Large intestine (tissue), 3 donors: ENCODE results near the gene CCM2. TPM values are rescaled to one million over a fixed set of nuclear protein-coding genes. Genes with fewer than 3 reads are reported as not detected.

ENCODE experiments used
- DNase-seq, 2 donors: peaks; one replicate each; pipeline versions ENCODE4 v3.0.0 to v3.0.0-alpha.2; 2013
- H3K27ac ChIP-seq: one replicate; pipeline ENCODE4 v1.5.1; 2013; ENCODE audit warnings: low read length
- H3K27me3 ChIP-seq: 2 replicates; pipeline ENCODE4 v1.6.1; 2013; ENCODE audit warnings: low read length; ENCODE audit not compliant: control insufficient read depth, insufficient read depth
- H3K36me3 ChIP-seq: 2 replicates; pipeline ENCODE4 v1.6.1; 2013; ENCODE audit warnings: low read length; ENCODE audit not compliant: control insufficient read depth, insufficient read depth
- H3K4me1 ChIP-seq: one replicate; pipeline ENCODE4 v1.6.1; 2013; ENCODE audit warnings: low read length; ENCODE audit not compliant: control insufficient read depth, insufficient read depth
- H3K4me3 ChIP-seq: one replicate; pipeline ENCODE4 v1.5.1; 2013; ENCODE audit warnings: low read length
- H3K9me3 ChIP-seq: one replicate; pipeline ENCODE4 v1.6.1; 2013; ENCODE audit warnings: mild to moderate bottlenecking, low read depth, low read length, moderate library complexity; ENCODE audit not compliant: control insufficient read depth
- WGBS: methylation state at CpG from one replicate; pipeline ENCODE4 v1.1.5; 2013; ENCODE audit warnings: low lambda C conversion rate; ENCODE audit not compliant: insufficient coverage; 5-methylcytosine and 5-hydroxymethylcytosine counted together
- polyA plus RNA-seq: library from polyadenylated mRNA; unstranded; fragments of 120-200 nt; gene quantifications from one replicate; pipeline ENCODE4 v1.2.1, GENCODE V29; 2013

The CCM2 gene
- polyA plus RNA-seq, 1 donor = 19.5 TPM

GRCh38 chr7:45089341-45089891, 89.4 kb downstream of the CCM2 start:
- peaks cover 15% of the 10 kb centered on the region for H3K27me3 ChIP-seq
- WGBS = 40% methylated on average over 1 of the region's 22 CpGs
- H3K36me3 ChIP-seq = no peaks in the 10 kb centered on the region
- H3K9me3 ChIP-seq = no peaks in the 10 kb centered on the region
- peak in 1 of 2 donors; percentile 48 for DNase-seq
- no peak overlapping the region for H3K27ac ChIP-seq
- peaks cover 3% of the 10 kb centered on the region for H3K4me1 ChIP-seq
- H3K4me3 ChIP-seq = peak overlapping the region; percentile 43

GRCh38 chr7:45092100-45092930, 92.3 kb downstream of the CCM2 start:
- WGBS = 61% methylated on average over 2 of the region's 7 CpGs
- no peaks in the 10 kb centered on the region for H3K9me3 ChIP-seq
- H3K4me1 ChIP-seq = peaks cover 3% of the 10 kb centered on the region
- peaks cover 15% of the 10 kb centered on the region for H3K27me3 ChIP-seq
- H3K36me3 ChIP-seq = no peaks in the 10 kb centered on the region
- no peak overlapping the region for H3K4me3 ChIP-seq
- no peak overlapping the region for H3K27ac ChIP-seq
- no peak for DNase-seq

GRCh38 chr7:45092931-45093235, 92.9 kb downstream of the CCM2 start:
- Histone ChIP-seq H3K9me3 (no peaks in the 10 kb centered on the region), H3K27me3 (peaks cover 14% of the 10 kb centered on the region), H3K27ac (no peak overlapping the region), H3K4me1 (peaks cover 2% of the 10 kb centered on the region), H3K4me3 (no peak overlapping the region), H3K36me3 (no peaks in the 10 kb centered on the region)
- DNase-seq = no peak
- no CpG with 5 or more reads among the region's 3 CpGs for WGBS

GRCh38 chr7:45098983-45099839, 99.2 kb downstream of the CCM2 start:
- no CpG with 5 or more reads among the region's 10 CpGs for WGBS
- Histone ChIP-seq H3K4me1 (no peaks in the 10 kb centered on the region), H3K9me3 (no peaks in the 10 kb centered on the region), H3K4me3 (no peak overlapping the region), H3K27ac (no peak overlapping the region), H3K27me3 (no peaks in the 10 kb centered on the region), H3K36me3 (peaks cover 52% of the 10 kb centered on the region)
- no peak for DNase-seq

- no CpG with 5 or more reads among the region's 16 CpGs for WGBS
- H3K4me3 ChIP-seq = no peak overlapping the region
These were observed 100.1 kb downstream of the CCM2 start for GRCh38 chr7:45099891-45100760.

GRCh38 chr7:45100761-45101480, 100.9 kb downstream of the CCM2 start:
- no CpG with 5 or more reads among the region's 13 CpGs for WGBS

More at GRCh38 chr7:45099891-45100760, 100.1 kb downstream of the CCM2 start:
- H3K27ac ChIP-seq = no peak overlapping the region
- no peaks in the 10 kb centered on the region for H3K4me1 ChIP-seq
- no peaks in the 10 kb centered on the region for H3K9me3 ChIP-seq
- peaks cover 61% of the 10 kb centered on the region for H3K36me3 ChIP-seq
- H3K27me3 ChIP-seq = no peaks in the 10 kb centered on the region
- no peak for DNase-seq

GRCh38 chr7:45101748-45102147, 101.7 kb downstream of the CCM2 start:
- Histone ChIP-seq H3K4me1 (no peaks in the 10 kb centered on the region), H3K27me3 (no peaks in the 10 kb centered on the region), H3K27ac (no peak overlapping the region), H3K9me3 (no peaks in the 10 kb centered on the region), H3K36me3 (peaks cover 77% of the 10 kb centered on the region), H3K4me3 (no peak overlapping the region)
- WGBS = no CpG with 5 or more reads among the region's 12 CpGs
- no peak for DNase-seq

More at GRCh38 chr7:45100761-45101480, 100.9 kb downstream of the CCM2 start:
- DNase-seq = no peak
- no peaks in the 10 kb centered on the region for H3K9me3 ChIP-seq
- H3K4me1 ChIP-seq = no peaks in the 10 kb centered on the region
- peaks cover 69% of the 10 kb centered on the region for H3K36me3 ChIP-seq
- H3K4me3 ChIP-seq = no peak overlapping the region
- no peaks in the 10 kb centered on the region for H3K27me3 ChIP-seq
- H3K27ac ChIP-seq = no peak overlapping the region

- WGBS = no CpG with 5 or more reads among the region's 14 CpGs
These were observed 103.0 kb downstream of the CCM2 start for GRCh38 chr7:45102785-45103712.

More at GRCh38 chr7:45102785-45103712, 103.0 kb downstream of the CCM2 start:
- H3K4me1 ChIP-seq = no peaks in the 10 kb centered on the region
- no peaks in the 10 kb centered on the region for H3K27me3 ChIP-seq
- H3K36me3 ChIP-seq = peaks cover 87% of the 10 kb centered on the region
- no peak overlapping the region for H3K4me3 ChIP-seq
- DNase-seq = no peak
- H3K9me3 ChIP-seq = no peaks in the 10 kb centered on the region
- H3K27ac ChIP-seq = no peak overlapping the region
